Coronary artery (tissue), 2 donors: ENCODE results near the gene GALNT18.

Source experiments
- DNase-seq: peaks from one replicate; pipeline ENCODE4 v3.0.0-alpha.2; 2017; ENCODE audit warnings: low spot score
- H3K27ac ChIP-seq, 2 donors: fragments of 200-600 bp; sonication (generic); one replicate each; pipeline ENCODE4 v1.5.1; 2016 to 2019
- H3K4me3 ChIP-seq: fragments of 200-600 bp; sonication (generic); 2 replicates; pipeline ENCODE4 v1.5.1; 2016; ENCODE audit warnings: mild to moderate bottlenecking, moderate library complexity
- CTCF ChIP-seq: fragments of 200-600 bp; sonication (generic); IDR thresholded peaks from one replicate; pipeline ENCODE4 v1.5.1; 2019; ENCODE audit warnings: antibody characterized with exemption

The GALNT18 gene

GRCh38 chr11:11427140-11427539, 194.7 kb downstream of the GALNT18 start:
- TF ChIP-seq CTCF: no peak
- Histone ChIP-seq H3K4me3 (no peak overlapping the region), H3K27ac (peak overlapping the region; percentile 19 to 63)
- DNase-seq: no peak

GRCh38 chr11:11426226-11426952, 195.4 kb downstream of the GALNT18 start:
- DNase-seq: no peak
- no peak overlapping the region for H3K4me3 ChIP-seq
- peak overlapping the region; percentile 19 to 63 for H3K27ac ChIP-seq
- no peak for TF ChIP-seq CTCF

GRCh38 chr11:11425806-11426205, 196.0 kb downstream of the GALNT18 start:
- TF ChIP-seq CTCF: no peak
- H3K4me3 ChIP-seq: no peak overlapping the region
- peak overlapping the region in 1 of 2 donors; percentile 63 for H3K27ac ChIP-seq
- DNase-seq: no peak

- no peak for DNase-seq
- no peak overlapping the region for H3K4me3 ChIP-seq
- no peak overlapping the region for H3K27ac ChIP-seq
- TF ChIP-seq CTCF: no peak
Measured at GRCh38 chr11:11424688-11425087, 197.1 kb downstream of the GALNT18 start.

- DNase-seq: no peak
- H3K27ac ChIP-seq: no peak overlapping the region
Measured at GRCh38 chr11:11422411-11423128, 199.2 kb downstream of the GALNT18 start.

GRCh38 chr11:11421509-11421908, 200.3 kb downstream of the GALNT18 start:
- Histone ChIP-seq H3K27ac (no peak overlapping the region), H3K4me3 (no peak overlapping the region)
- no peak for TF ChIP-seq CTCF
- DNase-seq: no peak

More at GRCh38 chr11:11422411-11423128, 199.2 kb downstream of the GALNT18 start:
- TF ChIP-seq CTCF: no peak
- no peak overlapping the region for H3K4me3 ChIP-seq

- Histone ChIP-seq H3K4me3 (no peak overlapping the region), H3K27ac (no peak overlapping the region)
- no peak for DNase-seq
- no peak for TF ChIP-seq CTCF
Measured at GRCh38 chr11:11420899-11421285, 200.9 kb downstream of the GALNT18 start.
